Glutamatergic neuron (in vitro differentiated cells): Measurements from ENCODE around the gene SLC30A1. TPM values are rescaled to one million over a fixed set of nuclear protein-coding genes. Genes with fewer than 3 reads are reported as not detected.

Experiments
- DNase-seq: peaks from one replicate; pipeline ENCODE4 v3.0.0; 2022
- H3K27ac Mint-ChIP-seq: one replicate; pipeline ENCODE4 v1.8.0; 2020; ENCODE audit warnings: mild to moderate bottlenecking, mixed read lengths, inconsistent platforms; ENCODE audit not compliant: unreplicated experiment
- H3K27me3 Mint-ChIP-seq: one replicate; pipeline ENCODE4 v1.8.0; 2020; ENCODE audit warnings: mild to moderate bottlenecking, moderate library complexity, mixed read lengths, inconsistent platforms; ENCODE audit not compliant: unreplicated experiment
- H3K36me3 Mint-ChIP-seq: one replicate; pipeline ENCODE4 v1.8.0; 2020; ENCODE audit warnings: mild to moderate bottlenecking, mixed read lengths, inconsistent platforms; ENCODE audit not compliant: unreplicated experiment
- H3K4me1 Mint-ChIP-seq: one replicate; pipeline ENCODE4 v1.8.0; 2020; ENCODE audit warnings: mild to moderate bottlenecking, low read depth, mixed read lengths, inconsistent platforms; ENCODE audit not compliant: unreplicated experiment
- H3K4me3 Mint-ChIP-seq: one replicate; pipeline ENCODE4 v1.8.0; 2020; ENCODE audit warnings: mild to moderate bottlenecking, mixed read lengths, inconsistent platforms; ENCODE audit not compliant: unreplicated experiment
- H3K9me3 Mint-ChIP-seq: one replicate; pipeline ENCODE4 v1.8.0; 2020; ENCODE audit warnings: mild to moderate bottlenecking, moderate library complexity, mixed read lengths, inconsistent platforms; ENCODE audit not compliant: unreplicated experiment
- CTCF ChIP-seq: fragments of 200-600 bp; sonication (generic); IDR thresholded peaks from one replicate; pipeline ENCODE4 v1.5.0; 2021; ENCODE audit not compliant: partially characterized antibody, unreplicated experiment
- total RNA-seq: library from RNA; stranded (reverse); fragmentation: NEBNext Ultra II Directional; extraction: Animal tissue kit (Norgen Biotek cat#: 25700); gene quantifications from one replicate; pipeline ENCODE4 v1.2.1, GENCODE V29; 2021; ENCODE audit not compliant: unreplicated experiment

The SLC30A1 gene
- total RNA-seq, 1 donor from 2014 or later: 3.1 TPM

- Mint-ChIP-seq H3K36me3 (no peaks in the 10 kb centered on the region), H3K27ac (peak overlapping the region; percentile 84), H3K4me1 (peaks cover 7% of the 10 kb centered on the region), H3K4me3 (peak overlapping the region; percentile 96), H3K9me3 (no peaks in the 10 kb centered on the region), H3K27me3 (peaks cover 4% of the 10 kb centered on the region)
- peak; percentile 73 for TF ChIP-seq CTCF
- DNase-seq: peak; percentile 74
Measured at GRCh38 chr1:211577819-211578639, 932 bp downstream of the SLC30A1 start.

- no peak overlapping the region for H3K27ac Mint-ChIP-seq
- DNase-seq: no peak
Measured at GRCh38 chr1:211577277-211577818, 1.6 kb downstream of the SLC30A1 start.

GRCh38 chr1:211576717-211577116 is 2.2 kb downstream of the SLC30A1 start:
- no peak overlapping the region for H3K27ac Mint-ChIP-seq
- no peaks in the 10 kb centered on the region for H3K36me3 Mint-ChIP-seq
- H3K27me3 Mint-ChIP-seq: peaks cover 3% of the 10 kb centered on the region
- H3K4me3 Mint-ChIP-seq: peak overlapping the region; percentile 87
- no peak for TF ChIP-seq CTCF
- H3K9me3 Mint-ChIP-seq: no peaks in the 10 kb centered on the region
- no peak for DNase-seq
- peaks cover 7% of the 10 kb centered on the region for H3K4me1 Mint-ChIP-seq

More at GRCh38 chr1:211577277-211577818, 1.6 kb downstream of the SLC30A1 start:
- Mint-ChIP-seq H3K36me3 (no peaks in the 10 kb centered on the region), H3K9me3 (no peaks in the 10 kb centered on the region), H3K27me3 (peaks cover 4% of the 10 kb centered on the region), H3K4me3 (peak overlapping the region; percentile 87), H3K4me1 (peaks cover 7% of the 10 kb centered on the region)
- no peak for TF ChIP-seq CTCF

- no peak overlapping the region for H3K27ac Mint-ChIP-seq
Measured at GRCh38 chr1:211574705-211575104, 4.3 kb downstream of the SLC30A1 start.

More at GRCh38 chr1:211574705-211575104, 4.3 kb downstream of the SLC30A1 start:
- no peak overlapping the region for H3K4me3 Mint-ChIP-seq
- H3K9me3 Mint-ChIP-seq: no peaks in the 10 kb centered on the region
- peaks cover 3% of the 10 kb centered on the region for H3K27me3 Mint-ChIP-seq
- no peak for DNase-seq
- TF ChIP-seq CTCF: no peak
- H3K36me3 Mint-ChIP-seq: no peaks in the 10 kb centered on the region
- peaks cover 7% of the 10 kb centered on the region for H3K4me1 Mint-ChIP-seq
